Dermis microvascular lymphatic vessel endothelial cell (primary cell): ENCODE data around the gene GSE1. TPM values are rescaled to one million over a fixed set of nuclear protein-coding genes. Genes with fewer than 3 reads are reported as not detected.

ENCODE experiments used
- DNase-seq, 2 donors: peaks; one replicate each; pipeline versions ENCODE4 v3.0.0 to v3.0.0-alpha.2; 2010; ENCODE audit warnings: low read depth in 2 of 2
- total RNA-seq: library from RNA; depleted of rRNA; stranded (reverse); fragments of >200 nt; gene quantifications from 2 replicates; pipeline ENCODE4 v1.2.1, GENCODE V29; 2014

Gene GSE1
- total RNA-seq, 1 donor from 2014 or later: 9.0 TPM

- DNase-seq: no peak
These were observed 45.6 kb downstream of the GSE1 start for GRCh38 chr16:85658504-85659326.

DNA sequence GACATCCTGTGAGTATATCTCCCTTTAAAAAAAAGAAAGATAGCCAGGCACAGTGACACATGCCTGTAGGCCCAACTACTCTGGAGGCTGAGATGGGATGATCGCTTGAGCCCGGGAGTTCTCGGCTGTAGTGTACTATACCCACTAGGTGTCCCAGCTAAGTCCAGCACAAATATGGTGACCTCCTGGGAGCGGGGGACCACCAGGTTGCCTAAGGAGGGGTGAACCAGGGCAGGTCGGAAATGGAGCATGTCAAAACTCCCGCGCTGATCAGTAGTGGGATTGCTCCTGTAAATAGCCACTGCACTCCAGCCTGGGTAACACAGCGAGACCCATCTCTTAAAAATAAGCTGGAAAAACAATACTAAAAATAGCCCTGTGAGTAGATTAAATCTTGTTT lies 46.2 kb downstream of the GSE1 start:
- DNase-seq: no peak

DNA sequence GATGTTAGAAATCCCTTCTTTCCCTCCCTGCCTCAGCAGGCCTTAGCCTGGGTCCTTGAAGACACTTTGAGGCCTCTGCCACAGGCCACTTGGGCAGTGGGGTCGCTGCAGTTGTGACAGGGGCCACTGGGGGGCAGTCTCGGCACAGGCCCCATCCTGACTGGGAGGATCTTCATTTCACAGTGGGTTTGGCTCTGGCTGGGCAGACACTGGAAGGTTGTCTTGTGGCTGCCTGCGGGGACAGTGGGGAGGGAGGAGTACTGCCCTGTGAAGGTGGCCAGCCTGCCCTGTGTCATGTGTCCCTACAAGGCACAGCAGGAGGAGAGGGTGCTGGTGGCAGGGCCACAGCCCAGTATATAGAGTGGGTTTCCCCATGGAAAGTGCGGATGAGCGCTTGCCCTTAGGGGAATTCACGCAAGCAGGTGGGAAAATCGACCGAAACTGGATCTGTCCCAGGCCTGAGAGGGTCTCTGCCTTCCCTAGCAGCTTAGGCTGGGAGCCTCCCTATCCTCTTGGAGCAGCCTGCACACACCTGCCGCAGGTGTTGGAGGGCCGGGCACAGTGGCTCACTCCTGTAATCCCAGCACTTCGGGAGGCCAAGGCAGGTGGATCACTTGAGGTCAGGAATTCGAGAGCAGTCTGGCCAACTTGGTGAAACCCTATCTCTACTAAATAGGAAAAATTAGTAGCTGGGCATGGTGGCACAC lies 46.8 kb downstream of the GSE1 start:
- peak; percentile 30 to 63 for DNase-seq

GRCh38 chr16:85660843-85661739 lies 48.0 kb downstream of the GSE1 start:
- DNase-seq: no peak

- no peak for DNase-seq
These were observed 48.8 kb downstream of the GSE1 start for GRCh38 chr16:85661740-85662481.

- DNase-seq: no peak
These were observed 49.3 kb downstream of the GSE1 start for GRCh38 chr16:85662482-85662812.

DNA sequence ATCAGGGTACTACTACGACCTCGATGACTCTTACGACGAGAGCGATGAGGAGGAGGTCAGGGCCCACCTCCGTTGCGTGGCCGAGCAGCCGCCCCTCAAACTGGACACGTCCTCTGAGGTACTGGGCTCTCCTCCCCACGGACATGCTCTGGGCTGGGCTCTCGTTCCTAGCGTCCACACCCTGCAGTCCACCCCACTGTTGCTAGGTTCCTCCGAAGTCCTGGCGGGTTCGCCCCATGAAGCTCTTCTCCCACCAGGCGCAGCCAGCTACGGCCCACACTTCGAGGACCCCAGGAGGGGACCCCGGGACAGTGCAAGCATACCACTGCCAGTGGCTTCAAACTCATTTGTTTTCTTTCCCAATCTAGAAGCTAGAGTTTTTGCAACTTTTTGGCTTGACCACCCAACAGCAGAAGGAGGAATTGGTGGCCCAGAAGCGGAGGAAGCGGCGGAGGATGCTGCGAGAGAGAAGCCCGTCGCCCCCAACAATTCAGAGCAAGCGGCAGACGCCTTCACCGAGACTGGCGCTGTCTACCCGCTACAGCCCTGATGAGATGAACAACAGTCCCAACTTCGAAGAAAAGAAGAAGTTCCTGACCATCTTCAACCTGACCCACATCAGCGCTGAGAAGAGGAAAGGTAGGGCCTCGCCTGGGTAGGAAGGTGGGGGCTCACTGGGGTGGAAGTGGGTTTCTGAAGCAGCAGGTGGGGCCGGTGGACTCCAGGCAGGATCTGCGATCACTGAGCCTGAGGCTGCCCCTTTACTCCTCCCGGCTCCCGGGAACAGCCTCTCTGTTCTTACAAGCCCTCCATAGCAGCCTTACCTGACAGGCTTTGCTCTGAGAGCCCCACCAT lies 50.1 kb downstream of the GSE1 start:
- no peak for DNase-seq

DNA sequence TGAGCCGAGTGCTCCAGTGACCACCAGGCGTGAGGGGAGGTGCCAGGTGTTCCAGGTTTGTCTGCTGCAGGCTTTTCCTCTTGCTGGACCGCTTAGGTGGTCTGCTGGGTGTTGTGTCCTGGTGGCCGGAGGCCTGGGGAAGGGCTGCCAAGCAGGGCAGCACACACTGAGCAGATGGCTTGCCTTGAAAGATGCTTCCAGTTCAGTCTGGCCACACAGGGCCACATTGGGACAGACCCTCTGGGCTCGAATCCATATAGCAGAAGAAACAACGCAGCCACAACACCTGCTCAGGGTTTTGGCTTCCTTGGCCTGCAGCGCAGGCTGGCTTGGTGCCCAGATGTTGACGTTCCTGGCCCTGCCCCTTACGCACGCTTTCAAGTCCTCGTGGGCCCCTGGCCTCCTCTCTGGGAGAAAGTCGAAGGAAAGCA lies 50.8 kb downstream of the GSE1 start:
- no peak for DNase-seq

DNA sequence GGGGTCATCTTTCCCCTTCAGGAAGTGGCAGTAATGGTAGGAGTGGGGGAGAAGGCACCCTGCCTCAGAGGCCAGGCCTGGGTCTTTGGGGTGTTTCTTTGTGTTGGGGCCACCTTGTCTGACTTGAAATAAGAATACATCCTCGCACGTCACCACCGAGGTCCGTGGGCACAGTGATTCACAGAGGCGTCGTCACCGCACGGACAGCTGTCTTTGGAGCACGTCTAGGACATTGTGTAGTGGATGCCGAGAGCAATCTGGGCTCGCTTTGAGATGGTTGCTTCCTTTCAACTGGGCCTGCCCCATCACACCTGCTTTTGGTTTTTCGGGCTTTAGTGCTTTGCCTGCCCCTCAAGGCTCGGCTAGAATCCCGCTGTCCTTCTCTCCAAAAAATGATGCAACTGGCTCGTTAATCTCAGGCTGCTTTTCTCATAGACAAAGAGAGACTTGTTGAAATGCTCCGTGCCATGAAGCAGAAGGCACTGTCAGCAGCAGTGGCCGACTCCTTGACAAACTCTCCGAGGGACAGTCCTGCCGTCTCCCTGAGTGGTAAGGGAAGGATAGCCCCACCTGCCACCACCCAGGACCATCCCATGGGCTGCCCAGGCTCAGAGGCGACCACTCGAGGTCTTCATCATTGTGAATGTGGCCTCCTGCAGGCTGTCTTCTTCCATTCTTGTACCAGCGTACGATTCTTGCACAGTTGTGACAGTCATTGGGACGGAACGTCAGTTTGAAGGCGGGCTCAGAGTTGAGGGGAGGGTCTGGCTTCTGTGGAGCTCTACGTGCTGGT lies 51.7 kb downstream of the GSE1 start:
- no peak for DNase-seq

GRCh38 chr16:85665373-85665740 lies 52.2 kb downstream of the GSE1 start:
- DNase-seq: no peak

DNA sequence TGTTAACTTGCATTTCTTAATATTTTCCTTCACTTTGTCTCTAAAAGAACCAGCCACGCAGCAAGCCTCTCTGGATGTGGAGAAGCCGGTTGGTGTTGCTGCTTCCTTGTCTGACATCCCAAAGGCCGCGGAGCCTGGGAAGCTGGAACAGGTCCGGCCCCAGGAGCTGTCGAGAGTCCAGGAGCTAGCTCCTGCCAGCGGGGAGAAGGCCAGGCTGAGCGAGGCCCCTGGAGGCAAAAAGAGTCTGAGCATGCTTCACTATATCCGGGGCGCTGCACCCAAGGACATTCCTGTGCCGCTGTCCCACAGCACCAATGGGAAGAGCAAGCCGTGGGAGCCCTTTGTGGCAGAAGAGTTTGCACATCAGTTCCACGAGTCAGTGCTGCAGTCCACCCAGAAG lies 52.8 kb downstream of the GSE1 start:
- DNase-seq: no peak

GRCh38 chr16:85667261-85667660 lies 54.1 kb downstream of the GSE1 start:
- no peak for DNase-seq

- DNase-seq: no peak
These were observed 54.8 kb downstream of the GSE1 start for GRCh38 chr16:85667841-85668413.

DNA sequence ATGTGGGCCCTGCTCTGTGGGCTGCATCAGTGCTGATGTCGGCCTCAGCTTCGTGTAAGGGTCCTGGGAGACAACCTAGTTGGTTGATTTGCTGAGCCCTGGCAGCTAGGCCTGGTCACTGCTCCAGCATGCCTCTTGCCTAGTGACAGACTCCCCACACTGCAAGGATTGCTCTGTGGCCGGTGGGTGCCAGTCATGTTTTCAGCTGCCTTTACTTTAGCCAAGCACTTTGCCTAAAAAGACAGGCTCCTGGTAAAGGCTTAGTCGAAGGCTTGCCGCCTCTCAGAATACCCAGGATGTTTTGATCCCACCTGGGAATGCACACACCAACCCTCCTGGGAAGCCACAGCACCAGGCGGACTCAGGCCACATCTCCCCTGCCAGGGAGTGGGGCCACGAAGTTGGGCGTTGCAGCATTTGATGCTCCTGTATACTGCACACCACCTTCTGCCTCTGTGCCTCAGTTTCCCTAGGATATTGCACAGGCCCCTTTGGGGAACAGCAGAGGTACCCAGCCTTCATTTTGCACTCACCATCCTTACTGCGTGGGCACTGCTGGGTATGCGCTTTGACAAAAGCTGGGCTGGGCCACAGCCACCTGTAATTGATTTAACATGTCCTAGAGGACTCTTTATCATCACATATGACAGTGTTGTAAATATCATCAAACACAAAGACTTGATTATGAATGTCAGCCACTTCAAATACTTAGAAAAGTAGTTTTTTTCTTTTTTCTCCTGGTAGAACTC lies 55.7 kb downstream of the GSE1 start:
- DNase-seq: no peak

GRCh38 chr16:85670840-85671239 lies 57.7 kb downstream of the GSE1 start:
- DNase-seq: no peak

GRCh38 chr16:85673529-85674417 lies 60.7 kb downstream of the GSE1 start:
- DNase-seq: peak; percentile 55 to 85

DNA sequence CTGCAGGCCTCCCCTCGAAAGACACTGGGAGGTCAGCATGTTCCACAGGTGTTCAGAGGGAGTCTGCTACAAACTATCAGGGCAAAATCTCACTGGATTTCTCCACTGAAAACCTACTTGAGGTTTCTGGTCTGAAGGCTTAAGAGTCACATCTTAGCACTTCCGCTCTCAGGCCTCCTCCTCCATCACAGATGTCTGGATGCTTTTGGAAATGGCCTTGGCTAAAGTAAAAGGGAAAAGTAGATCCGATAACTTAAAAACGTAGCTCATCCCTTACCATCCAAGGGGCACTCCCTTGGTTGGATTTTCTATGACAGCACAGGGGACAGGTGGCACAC lies 61.3 kb downstream of the GSE1 start:
- DNase-seq: no peak

- no peak for DNase-seq
These were observed 61.7 kb downstream of the GSE1 start for GRCh38 chr16:85674828-85675227.
